NCI-H82 treated with DMSO at 0.1 percent for 48 hours (cell line): ENCODE results near the gene GABBR1.

Source experiments
- DNase-seq: peaks from one replicate; lab custom pipeline; 2025; ENCODE audit not compliant: unreplicated experiment; lab: John Stamatoyannopoulos, UW

The GABBR1 gene

DNA sequence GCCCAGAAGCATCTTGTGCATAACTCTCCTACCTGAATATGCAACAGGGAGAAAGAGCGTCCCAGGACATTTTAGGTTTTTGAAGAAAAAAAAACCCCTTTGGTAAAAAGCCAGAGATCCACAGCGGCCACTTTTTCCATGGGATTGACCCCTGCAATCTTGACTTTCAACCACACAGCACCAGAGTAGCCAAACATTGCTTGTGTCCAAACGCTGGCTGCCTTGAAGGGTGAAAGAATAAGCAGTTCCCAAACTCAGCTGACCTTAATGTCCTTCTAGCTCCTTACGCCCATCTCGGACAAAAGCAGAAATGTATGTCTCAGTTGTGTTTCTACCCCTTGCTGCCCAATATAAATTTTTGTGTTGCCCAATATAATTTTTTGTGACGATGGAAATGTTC, 22.7 kb upstream of the GABBR1 start:
- no peak for DNase-seq

DNA sequence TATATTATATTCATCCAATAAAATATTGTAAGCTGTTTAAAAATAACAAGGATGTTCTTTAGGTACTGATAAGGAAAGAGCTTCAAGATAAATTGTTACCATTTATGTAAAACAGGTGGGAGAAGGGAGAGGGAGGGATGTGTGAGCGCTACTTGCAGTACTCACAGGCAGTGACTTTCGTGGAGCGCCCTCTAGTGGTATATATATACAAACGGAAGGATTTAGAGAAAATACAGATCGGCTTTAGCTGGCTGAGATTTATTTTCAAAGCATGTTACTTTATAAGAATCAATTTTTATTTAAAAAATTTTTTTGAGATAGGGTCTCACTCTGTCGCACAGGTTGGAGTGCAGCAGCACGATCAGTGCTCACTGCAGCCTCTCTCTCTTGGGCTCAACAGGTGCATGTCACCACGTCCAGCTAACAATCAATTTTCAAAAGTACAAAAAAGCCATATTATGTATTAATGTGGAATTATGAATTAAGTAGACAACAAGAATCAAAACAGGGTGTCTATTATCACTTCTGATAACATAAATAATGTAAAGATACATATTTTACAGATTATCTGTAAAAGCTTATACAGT, 20.6 kb upstream of the GABBR1 start:
- DNase-seq: peak; percentile 85

- no peak for DNase-seq
Observed at GRCh38 chr6:29652198-29652584, 19.2 kb upstream of the GABBR1 start.

GRCh38 chr6:29651413-29652197, 18.6 kb upstream of the GABBR1 start:
- DNase-seq: peak; percentile 17

GRCh38 chr6:29649701-29650673, 17.0 kb upstream of the GABBR1 start:
- DNase-seq: peak; percentile 90

GRCh38 chr6:29647927-29648642, 15.1 kb upstream of the GABBR1 start:
- peak; percentile 28 for DNase-seq

GRCh38 chr6:29641430-29642148, 8.6 kb upstream of the GABBR1 start:
- DNase-seq: no peak

DNA sequence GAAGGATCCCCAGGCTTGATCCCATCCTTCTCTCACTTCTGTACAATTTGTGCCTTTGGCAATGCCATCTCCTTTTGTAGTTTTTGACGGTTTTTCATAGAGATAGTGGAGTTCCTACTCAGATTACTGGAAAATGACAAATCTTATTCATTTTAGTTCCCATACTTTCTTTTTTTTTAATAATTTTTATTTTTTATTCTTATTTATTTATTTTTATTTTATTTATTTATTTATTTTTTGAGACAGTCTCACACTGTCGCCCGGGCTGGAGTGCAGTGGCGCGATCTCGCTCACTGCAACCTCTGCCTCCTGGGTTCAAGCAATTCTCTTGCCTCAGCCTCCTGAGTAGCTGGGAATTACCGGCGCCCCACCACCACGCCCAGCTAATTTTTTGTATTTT, 4.3 kb upstream of the GABBR1 start:
- DNase-seq: no peak

GRCh38 chr6:29633534-29633905, 537 bp upstream of the GABBR1 start:
- peak; percentile 58 for DNase-seq

- DNase-seq: no peak
Observed at GRCh38 chr6:29631860-29632731, 887 bp downstream of the GABBR1 start.

GRCh38 chr6:29631209-29631810, 1.7 kb downstream of the GABBR1 start:
- DNase-seq: no peak

DNA sequence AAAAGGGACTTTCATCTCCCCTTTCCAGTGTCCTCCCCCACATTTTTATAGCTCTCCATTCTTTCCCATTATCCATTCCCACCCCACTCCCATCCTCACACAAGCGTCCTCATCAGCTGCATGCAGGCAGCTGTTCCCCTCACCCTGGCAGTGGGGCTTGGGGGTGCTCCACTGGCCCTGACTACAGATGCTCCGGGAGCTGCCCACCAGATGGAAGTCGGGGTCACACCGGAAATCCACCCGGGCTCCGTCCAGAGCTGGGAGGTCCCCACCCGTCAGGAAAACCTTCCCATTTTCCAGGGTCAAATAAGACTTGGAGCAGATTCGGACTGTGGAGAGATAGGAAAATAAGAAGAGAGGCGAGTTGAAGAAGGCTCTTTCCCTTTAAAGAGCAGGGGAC, 2.7 kb downstream of the GABBR1 start:
- no peak for DNase-seq

- DNase-seq: no peak
Observed at GRCh38 chr6:29629571-29629970, 3.4 kb downstream of the GABBR1 start.

GRCh38 chr6:29628419-29629281, 4.3 kb downstream of the GABBR1 start:
- peak; percentile 80 for DNase-seq

GRCh38 chr6:29627755-29628418, 5.1 kb downstream of the GABBR1 start:
- peak; percentile 77 for DNase-seq

- DNase-seq: no peak
Observed at GRCh38 chr6:29626948-29627754, 5.8 kb downstream of the GABBR1 start.
